NCI-H1417 treated with DMSO at 0.1 percent for 48 hours (cell line): ENCODE measurements around the gene WNK3.

Experiments
- DNase-seq: peaks from one replicate; lab custom pipeline; 2025; lab: John Stamatoyannopoulos, UW

The WNK3 gene

GRCh38 chrX:54166915-54167314 is 190.9 kb downstream of the WNK3 start:
- DNase-seq: no peak

GRCh38 chrX:54157561-54157960 is 200.3 kb downstream of the WNK3 start:
- DNase-seq: no peak
